Measurements from ENCODE around the gene ATRAID.
"Not testable (repeated sequence)": the region's sequence is repeated elsewhere in the genome, so short reads cannot be mapped to it uniquely, and the experiment has no call there.

The ATRAID gene

GRCh38 chr2:27211943-27212625, at the start of gene ATRAID, which contains the start of gene SLC5A6:
Gene ATRAID (plus strand): TSS chr2:27212041. CDS start chr2:27212369, 328 bp downstream.
Gene SLC5A6 (minus strand): TSS chr2:27212268. CDS start chr2:27207650, 4,618 bp downstream.
- H3K27ac ChIP-seq (ENCODE audit: low read depth, low read length): peak within 1 kb of the TSS; percentile 82
- no peaks in the 10 kb centered on the region for H3K27me3 ChIP-seq (ENCODE audit: insufficient read depth, low read length)
- H3K79me2 ChIP-seq (ENCODE audit: control insufficient read depth, insufficient read depth, low read length, unreplicated experiment): peaks cover 9% of the 10 kb centered on the region
- peak within 1 kb of the TSS; percentile 83 for H3K4me3 ChIP-seq (ENCODE audit: low read depth, low read length)
- H3K36me3 ChIP-seq (ENCODE audit: insufficient read depth, low read length): no peaks in the 10 kb centered on the region
- H2AFZ ChIP-seq (ENCODE audit: low read length, unreplicated experiment): peak within 1 kb of the TSS; percentile 88
- peaks cover 15% of the 10 kb centered on the region for H3K4me1 ChIP-seq (ENCODE audit: control insufficient read depth, insufficient read depth, low read length, unreplicated experiment)

GRCh38 chr2:27162151-27163121, 49.4 kb upstream of the ATRAID start:
- Histone ChIP-seq H2AFZ (ENCODE audit: low read length, unreplicated experiment) (no peak overlapping the region), H3K27me3 (ENCODE audit: insufficient read depth, low read length) (no peaks in the 10 kb centered on the region), H3K4me3 (ENCODE audit: low read depth, low read length) (no peak overlapping the region), H3K36me3 (ENCODE audit: insufficient read depth, low read length) (no peaks in the 10 kb centered on the region), H3K27ac (ENCODE audit: low read depth, low read length) (no peak overlapping the region), H3K79me2 (ENCODE audit: control insufficient read depth, insufficient read depth, low read length, unreplicated experiment) (no peaks in the 10 kb centered on the region), H3K4me1 (ENCODE audit: control insufficient read depth, insufficient read depth, low read length, unreplicated experiment) (no peaks in the 10 kb centered on the region)

GRCh38 chr2:27164960-27165763, 46.7 kb upstream of the ATRAID start:
- no peak overlapping the region for H3K27ac ChIP-seq (ENCODE audit: low read depth, low read length)
- no peak overlapping the region for H2AFZ ChIP-seq (ENCODE audit: low read length, unreplicated experiment)
- no peaks in the 10 kb centered on the region for H3K27me3 ChIP-seq (ENCODE audit: insufficient read depth, low read length)
- H3K4me1 ChIP-seq (ENCODE audit: control insufficient read depth, insufficient read depth, low read length, unreplicated experiment): no peaks in the 10 kb centered on the region
- no peak overlapping the region for H3K4me3 ChIP-seq (ENCODE audit: low read depth, low read length)
- no peaks in the 10 kb centered on the region for H3K79me2 ChIP-seq (ENCODE audit: control insufficient read depth, insufficient read depth, low read length, unreplicated experiment)
- no peaks in the 10 kb centered on the region for H3K36me3 ChIP-seq (ENCODE audit: insufficient read depth, low read length)

GRCh38 chr2:27170581-27171337, 41.1 kb upstream of the ATRAID start:
- Histone ChIP-seq H3K4me1 (ENCODE audit: control insufficient read depth, insufficient read depth, low read length, unreplicated experiment) (no peaks in the 10 kb centered on the region), H3K79me2 (ENCODE audit: control insufficient read depth, insufficient read depth, low read length, unreplicated experiment) (no peaks in the 10 kb centered on the region), H3K27me3 (ENCODE audit: insufficient read depth, low read length) (no peaks in the 10 kb centered on the region), H3K27ac (ENCODE audit: low read depth, low read length) (no peak overlapping the region), H3K36me3 (ENCODE audit: insufficient read depth, low read length) (no peaks in the 10 kb centered on the region), H2AFZ (ENCODE audit: low read length, unreplicated experiment) (no peak overlapping the region), H3K4me3 (ENCODE audit: low read depth, low read length) (no peak overlapping the region)

- no peaks in the 10 kb centered on the region for H3K79me2 ChIP-seq (ENCODE audit: control insufficient read depth, insufficient read depth, low read length, unreplicated experiment)
- H3K4me1 ChIP-seq (ENCODE audit: control insufficient read depth, insufficient read depth, low read length, unreplicated experiment): no peaks in the 10 kb centered on the region
- H3K4me3 ChIP-seq (ENCODE audit: low read depth, low read length): no peak overlapping the region
- no peaks in the 10 kb centered on the region for H3K36me3 ChIP-seq (ENCODE audit: insufficient read depth, low read length)
- H2AFZ ChIP-seq (ENCODE audit: low read length, unreplicated experiment): no peak overlapping the region
- H3K27ac ChIP-seq (ENCODE audit: low read depth, low read length): no peak overlapping the region
- no peaks in the 10 kb centered on the region for H3K27me3 ChIP-seq (ENCODE audit: insufficient read depth, low read length)
Observed at GRCh38 chr2:27171351-27171848, 40.4 kb upstream of the ATRAID start.

GRCh38 chr2:27174638-27175037, 37.2 kb upstream of the ATRAID start:
- H3K79me2 ChIP-seq (ENCODE audit: control insufficient read depth, insufficient read depth, low read length, unreplicated experiment): no peaks in the 10 kb centered on the region
- no peak overlapping the region for H2AFZ ChIP-seq (ENCODE audit: low read length, unreplicated experiment)
- H3K27ac ChIP-seq (ENCODE audit: low read depth, low read length): no peak overlapping the region
- peaks cover 8% of the 10 kb centered on the region for H3K4me1 ChIP-seq (ENCODE audit: control insufficient read depth, insufficient read depth, low read length, unreplicated experiment)
- H3K36me3 ChIP-seq (ENCODE audit: insufficient read depth, low read length): no peaks in the 10 kb centered on the region
- H3K4me3 ChIP-seq (ENCODE audit: low read depth, low read length): no peak overlapping the region
- no peaks in the 10 kb centered on the region for H3K27me3 ChIP-seq (ENCODE audit: insufficient read depth, low read length)

- no peaks in the 10 kb centered on the region for H3K36me3 ChIP-seq (ENCODE audit: insufficient read depth, low read length)
- H2AFZ ChIP-seq (ENCODE audit: low read length, unreplicated experiment): no peak overlapping the region
- H3K79me2 ChIP-seq (ENCODE audit: control insufficient read depth, insufficient read depth, low read length, unreplicated experiment): no peaks in the 10 kb centered on the region
- no peak overlapping the region for H3K4me3 ChIP-seq (ENCODE audit: low read depth, low read length)
- H3K27me3 ChIP-seq (ENCODE audit: insufficient read depth, low read length): no peaks in the 10 kb centered on the region
- H3K27ac ChIP-seq (ENCODE audit: low read depth, low read length): no peak overlapping the region
- peaks cover 15% of the 10 kb centered on the region for H3K4me1 ChIP-seq (ENCODE audit: control insufficient read depth, insufficient read depth, low read length, unreplicated experiment)
Observed at GRCh38 chr2:27175330-27175729, 36.5 kb upstream of the ATRAID start.

- not testable (repeated sequence) for H3K36me3 ChIP-seq (ENCODE audit: insufficient read depth, low read length); H3K27ac ChIP-seq (ENCODE audit: low read depth, low read length); H3K4me3 ChIP-seq (ENCODE audit: low read depth, low read length); H3K27me3 ChIP-seq (ENCODE audit: insufficient read depth, low read length); H3K79me2 ChIP-seq (ENCODE audit: control insufficient read depth, insufficient read depth, low read length, unreplicated experiment); H2AFZ ChIP-seq (ENCODE audit: low read length, unreplicated experiment)
- peaks cover 19% of the 10 kb centered on the region for H3K4me1 ChIP-seq (ENCODE audit: control insufficient read depth, insufficient read depth, low read length, unreplicated experiment)
Observed at GRCh38 chr2:27175781-27176180, 36.1 kb upstream of the ATRAID start.

GRCh38 chr2:27177441-27178351, 34.1 kb upstream of the ATRAID start:
- Histone ChIP-seq H3K36me3 (ENCODE audit: insufficient read depth, low read length) (no peaks in the 10 kb centered on the region), H3K79me2 (ENCODE audit: control insufficient read depth, insufficient read depth, low read length, unreplicated experiment) (no peaks in the 10 kb centered on the region), H3K27me3 (ENCODE audit: insufficient read depth, low read length) (no peaks in the 10 kb centered on the region), H3K27ac (ENCODE audit: low read depth, low read length) (no peak overlapping the region), H3K4me1 (ENCODE audit: control insufficient read depth, insufficient read depth, low read length, unreplicated experiment) (peaks cover 30% of the 10 kb centered on the region), H2AFZ (ENCODE audit: low read length, unreplicated experiment) (no peak overlapping the region), H3K4me3 (ENCODE audit: low read depth, low read length) (no peak overlapping the region)

All from ACC112 (cell line).